VCaP (cell line): ENCODE measurements around the gene NKX6-1.
A peak's percentile ranks its signal among the peaks of the same experiment; 100 is the strongest.

ENCODE experiments used
- H3K27ac ChIP-seq: fragments of 450-650 bp; 2 replicates; pipeline ENCODE4 v1.5.1; 2017
- CTCF ChIP-seq: fragments of 450-650 bp; conservative IDR thresholded peaks from 2 replicates; pipeline ENCODE4 v1.5.1; 2017; ENCODE audit warnings: mild to moderate bottlenecking, moderate library complexity

NKX6-1 gene

DNA sequence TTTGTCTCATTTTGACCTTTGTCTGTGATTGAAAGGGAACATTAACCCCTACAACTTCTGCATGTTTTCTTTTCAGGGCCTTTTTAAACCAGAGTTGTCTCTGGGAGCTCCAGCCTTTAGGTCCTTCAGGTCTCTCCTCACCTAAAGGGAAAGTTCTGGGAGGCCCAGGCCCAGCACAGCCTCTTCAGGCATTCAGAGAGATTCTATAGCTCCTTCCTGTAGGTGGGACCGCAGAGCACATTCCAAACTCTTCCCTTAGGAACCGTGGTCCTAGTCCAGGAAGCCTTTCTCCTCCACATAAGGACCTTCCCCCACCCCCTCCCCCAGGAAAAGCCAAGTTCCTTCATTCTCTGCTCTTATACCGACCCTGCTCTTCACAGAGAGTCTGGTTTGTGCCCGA lies 14.9 kb downstream of the NKX6-1 start:
- no peak for TF ChIP-seq CTCF
- H3K27ac ChIP-seq: no peak overlapping the region

GRCh38 chr4:84483688-84484087 lies 15.4 kb downstream of the NKX6-1 start:
- H3K27ac ChIP-seq: no peak overlapping the region
- no peak for TF ChIP-seq CTCF

GRCh38 chr4:84482564-84483563 lies 16.2 kb downstream of the NKX6-1 start:
- H3K27ac ChIP-seq: no peak overlapping the region
- no peak for TF ChIP-seq CTCF

- TF ChIP-seq CTCF: no peak
- H3K27ac ChIP-seq: no peak overlapping the region
Observed at GRCh38 chr4:84481860-84482245, 17.2 kb downstream of the NKX6-1 start.

DNA sequence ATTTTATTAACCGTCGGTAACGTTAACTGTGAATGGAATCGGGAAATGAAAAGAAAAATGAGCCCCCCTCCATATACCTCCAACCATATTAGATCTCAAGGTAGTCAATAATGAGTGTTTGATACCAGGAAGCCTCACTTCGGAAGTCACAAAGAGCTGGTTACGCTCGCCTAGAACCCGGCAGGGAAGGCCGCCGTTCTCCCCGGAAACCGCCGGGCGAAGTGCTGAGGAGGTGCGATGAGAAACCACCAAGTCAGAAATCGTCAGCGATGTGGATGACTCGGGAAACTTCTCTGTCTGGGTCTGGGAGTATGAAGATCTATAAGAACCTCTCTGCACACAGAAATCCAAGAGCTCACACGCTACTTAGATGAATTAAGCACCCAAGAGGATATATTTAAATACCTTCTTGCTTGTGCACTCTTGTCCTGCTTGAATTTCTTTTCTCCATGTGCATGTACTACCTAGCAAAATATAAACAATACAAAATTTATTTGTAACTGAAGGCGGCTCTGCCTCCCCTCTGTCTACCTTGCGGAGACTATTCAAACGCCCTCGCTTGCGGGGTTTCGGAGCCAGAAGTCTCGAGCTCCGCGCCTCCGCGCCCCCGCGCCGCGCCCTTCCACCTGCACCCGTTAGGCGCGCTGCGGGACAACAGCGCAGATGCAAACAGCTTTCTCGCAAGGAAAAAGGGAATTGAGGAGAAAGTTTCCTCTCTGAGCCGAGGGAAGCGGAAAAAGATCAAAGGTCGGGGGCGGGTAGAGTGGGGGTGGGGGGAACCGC lies 17.8 kb downstream of the NKX6-1 start:
- no peak overlapping the region for H3K27ac ChIP-seq
- no peak for TF ChIP-seq CTCF

- TF ChIP-seq CTCF: 0 out of 2 replicates have a peak, but pooled peaks have one; percentile 11
- H3K27ac ChIP-seq: no peak overlapping the region
Observed at GRCh38 chr4:84480082-84480481, 19.0 kb downstream of the NKX6-1 start.

DNA sequence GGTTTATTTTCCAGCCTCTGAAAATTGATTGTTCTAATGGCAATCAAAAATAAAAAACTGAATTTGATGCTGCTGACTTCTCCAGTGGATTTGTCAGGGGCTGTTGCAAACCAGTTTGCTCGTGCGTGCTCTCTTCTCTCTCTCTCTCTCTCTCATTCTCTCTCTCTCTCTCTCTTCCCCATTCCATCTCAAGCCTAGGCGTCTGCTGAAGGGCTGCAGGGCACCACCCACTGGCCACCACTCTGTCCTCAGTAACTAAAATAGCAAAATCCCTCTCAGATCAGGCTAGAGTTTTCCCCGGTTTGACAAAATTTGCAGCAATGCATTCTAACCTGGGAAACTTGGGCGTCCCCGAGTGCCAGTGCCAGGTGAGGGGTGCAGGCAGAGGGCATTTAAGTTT lies 19.4 kb downstream of the NKX6-1 start:
- H3K27ac ChIP-seq: no peak overlapping the region
- TF ChIP-seq CTCF: peak; percentile 56
